GM12878 (cell line): Measurements from ENCODE around the gene APBB1IP. TPM values are rescaled to one million over a fixed set of nuclear protein-coding genes. Genes with fewer than 3 reads are reported as not detected.

Experiments used
- ATF2 ChIP-seq: IDR thresholded peaks from 2 replicates; pipeline ENCODE4 v1.6.1; 2012; ENCODE audit warnings: low read length, inconsistent platforms
- CTCF ChIP-seq, 3 experiments: IDR thresholded peaks in 2 of 3; conservative IDR thresholded peaks in 1 of 3; 2 replicates each; pipeline ENCODE4 v1.5.1; 2011; ENCODE audit warnings: low read depth in 3 of 3, low read length in 3 of 3, mild to moderate bottlenecking in 3 of 3, control low read depth in 2 of 3, moderate library complexity in 2 of 3, inconsistent platforms in 1 of 3, mixed read lengths in 1 of 3; ENCODE audit not compliant: control insufficient read depth in 2 of 3, insufficient read depth in 1 of 3; ENCODE audit errors: extremely low read depth in 1 of 3
- MLLT1 ChIP-seq: fragments of 450-650 bp; IDR thresholded peaks from 2 replicates; pipeline ENCODE4 v1.6.1; 2016; ENCODE audit warnings: mild to moderate bottlenecking
- MYC ChIP-seq: IDR thresholded peaks from 2 replicates; pipeline ENCODE4 v1.6.1; 2011; ENCODE audit warnings: mild to moderate bottlenecking, low read length, moderate library complexity, inconsistent platforms; ENCODE audit not compliant: insufficient read depth, insufficient replicate concordance, insufficient read length, severe bottlenecking
- PAX8 ChIP-seq: fragments of 450-650 bp; IDR thresholded peaks from 2 replicates; pipeline ENCODE4 v1.6.1; 2017; ENCODE audit warnings: mild to moderate bottlenecking, moderate library complexity
- STAT3 ChIP-seq: IDR thresholded peaks from 2 replicates; pipeline ENCODE4 v1.6.1; 2011; ENCODE audit warnings: low read depth, low read length, improper control_type of control experiment
- ZBTB11 ChIP-seq: fragments of 450-650 bp; formaldehyde crosslinking; IDR thresholded peaks from 2 replicates; pipeline ENCODE4 v1.5.0; 2022; ENCODE audit warnings: mild to moderate bottlenecking, missing genetic modification characterization
- ZBTB40 ChIP-seq: fragments of 450-650 bp; IDR thresholded peaks from 2 replicates; pipeline ENCODE4 v1.6.1; 2016; ENCODE audit warnings: mild to moderate bottlenecking, moderate library complexity, borderline replicate concordance
- ZNF592 ChIP-seq: fragments of 450-650 bp; IDR thresholded peaks from 2 replicates; pipeline ENCODE4 v1.6.1; 2017; ENCODE audit warnings: mild to moderate bottlenecking, moderate library complexity
- polyA plus RNA-seq, 11 experiments: library from polyadenylated mRNA; depleted of rRNA in 4 of 11; unstranded in 6 of 11; stranded (reverse) in 5 of 11; fragments of >200 nt; fragmentation: Nextera tagmentation in 4 of 11; fragmentation: Illumina TruSeq in 1 of 11; extraction: Ambion mirVana in 4 of 11; extraction: Trizol in 1 of 11; gene quantifications; 1 replicate in 1 of 11; 2 replicates in 10 of 11; pipeline versions ENCODE4 v1.2.1 to v1.2.3, GENCODE V29; 2011 to 2016; ENCODE audit warnings: inconsistent platforms in 2 of 11, missing spikeins in 2 of 11, low read depth in 1 of 11
- total RNA-seq, 4 experiments: library from RNA; depleted of rRNA in 3 of 4; stranded (reverse); fragments of >200 nt in 3 of 4; fragmentation: Illumina TruSeq in 1 of 4; extraction: Trizol in 1 of 4; gene quantifications; 2 replicates each; pipeline versions ENCODE4 v1.2.1 to v1.2.3, GENCODE V29; 2013 to 2021

Gene APBB1IP
- total and polyA plus RNA-seq, 10 of the 15 experiments (the other 5 are each of a cell fraction or from before 2014, with no cell fraction given) = 7.3 to 67.4 (median 19.9) TPM

GRCh38 chr10:26528715-26529393 is 90.7 kb downstream of the APBB1IP start (continued):
- TF ChIP-seq CTCF (IDR thresholded peaks at IDR 0.05 in 2 of 3, conservative IDR thresholded peaks at IDR 0.05 in 1 of 3; ENCODE audit: control insufficient read depth in 2 of 3, extremely low read depth in 1 of 3, insufficient read depth in 1 of 3, low read depth in 3 of 3, low read length in 3 of 3) = no peak
- TF ChIP-seq MYC = no peak
- no peak for TF ChIP-seq ZBTB11 (CRISPR knock-in tag)
- TF ChIP-seq ZNF592 = no peak
- TF ChIP-seq ZBTB40 = no peak
- no peak for TF ChIP-seq MLLT1
- no peak for TF ChIP-seq STAT3
- no peak for TF ChIP-seq PAX8
- TF ChIP-seq ATF2 = peak; percentile 81
